GF-D8 (cell line): ENCODE data around the gene PRKCA.
"Not testable (repeated sequence)": the region's sequence is repeated elsewhere in the genome, so short reads cannot be mapped to it uniquely, and the experiment has no call there.

ENCODE experiments used
- DNase-seq: peaks from one replicate; lab custom pipeline; 2025; lab: John Stamatoyannopoulos, UW

PRKCA gene

DNA sequence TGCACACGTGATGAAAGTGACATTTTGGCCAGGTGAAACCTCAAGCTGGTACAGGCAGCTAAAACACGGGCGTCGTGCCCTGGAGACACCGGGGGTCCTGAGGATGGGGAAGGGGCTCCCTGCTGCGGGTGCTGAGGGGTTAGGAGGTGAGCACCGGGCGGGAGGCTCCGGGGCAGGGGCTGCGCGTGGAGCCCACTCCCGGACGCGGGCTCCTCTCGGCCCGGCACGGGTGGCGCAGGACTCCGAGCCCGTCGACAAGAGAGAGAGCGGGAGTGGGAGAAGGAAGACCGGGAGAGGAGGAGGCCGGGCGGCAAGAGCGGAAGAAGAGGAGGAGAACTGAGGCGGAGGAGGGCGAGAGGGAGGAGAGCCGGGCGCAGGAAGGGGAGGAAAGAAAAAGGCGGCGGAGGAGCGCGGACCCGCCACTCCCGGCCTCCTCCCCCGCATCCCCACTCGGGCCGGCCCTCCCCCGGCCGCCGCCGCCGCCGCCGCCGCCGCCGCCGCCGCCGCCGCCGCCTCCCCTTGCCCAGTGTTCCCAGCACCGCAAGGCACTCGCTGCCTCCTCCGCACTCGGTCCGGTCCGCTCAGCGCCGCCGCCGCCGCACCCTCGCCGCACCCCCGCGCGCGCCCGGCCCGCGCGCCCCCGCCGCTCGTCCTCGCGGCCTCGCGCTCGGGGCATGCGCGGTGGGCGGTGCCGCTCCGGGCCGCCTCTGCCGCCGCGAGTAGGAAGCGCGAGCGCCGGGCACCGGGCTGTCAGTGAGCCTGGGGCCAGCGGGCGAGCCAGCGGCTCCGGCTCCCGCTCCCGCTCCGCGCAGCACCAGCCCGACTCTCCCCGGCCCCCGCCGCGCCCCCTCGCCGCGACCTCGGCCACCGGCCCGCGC lies at the start of gene PRKCA:
TSS of gene PRKCA (plus strand) at position 750 of the 878 bp plus-strand sequence.
- DNase-seq: peak; percentile 37

DNA sequence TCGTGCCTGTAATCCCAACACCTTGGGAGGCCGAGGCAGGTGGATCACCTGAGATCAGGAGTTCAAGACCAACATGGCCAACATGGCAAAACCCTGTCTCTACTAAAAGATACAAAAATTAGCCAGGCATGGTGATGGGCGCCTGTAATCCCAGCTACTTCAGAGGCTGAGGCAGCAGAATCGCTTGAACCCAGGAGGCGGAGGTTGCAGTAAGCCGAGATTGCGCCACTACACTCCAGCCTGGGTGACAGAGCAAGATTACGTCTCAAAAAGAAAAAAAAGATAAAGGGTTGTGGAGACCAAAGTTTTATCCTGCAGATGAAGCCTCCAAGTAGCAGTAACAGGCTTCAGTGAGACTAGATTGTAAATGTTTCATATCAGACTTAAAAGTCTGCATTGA lies 49.0 kb upstream of the PRKCA start:
- not testable (repeated sequence) for DNase-seq

DNA sequence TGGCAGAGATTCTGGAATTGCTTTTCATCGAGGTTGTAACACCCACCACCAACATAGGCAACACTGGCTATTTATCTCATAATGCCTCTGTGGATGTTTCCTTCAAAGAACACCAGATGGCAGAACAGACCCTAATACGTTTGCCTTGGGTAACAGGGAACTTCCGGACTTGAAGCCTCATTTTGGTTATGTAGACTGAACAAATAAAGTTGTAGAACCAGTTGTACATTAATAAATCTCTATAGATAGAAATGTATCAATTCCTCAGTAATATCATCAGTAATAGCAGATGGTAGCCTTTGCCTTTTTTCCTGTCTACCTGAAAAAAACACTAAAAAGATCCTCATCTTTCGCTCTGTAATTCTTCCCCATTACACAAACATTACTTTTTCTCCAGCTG lies 47.3 kb upstream of the PRKCA start:
- peak; percentile 35 for DNase-seq

DNA sequence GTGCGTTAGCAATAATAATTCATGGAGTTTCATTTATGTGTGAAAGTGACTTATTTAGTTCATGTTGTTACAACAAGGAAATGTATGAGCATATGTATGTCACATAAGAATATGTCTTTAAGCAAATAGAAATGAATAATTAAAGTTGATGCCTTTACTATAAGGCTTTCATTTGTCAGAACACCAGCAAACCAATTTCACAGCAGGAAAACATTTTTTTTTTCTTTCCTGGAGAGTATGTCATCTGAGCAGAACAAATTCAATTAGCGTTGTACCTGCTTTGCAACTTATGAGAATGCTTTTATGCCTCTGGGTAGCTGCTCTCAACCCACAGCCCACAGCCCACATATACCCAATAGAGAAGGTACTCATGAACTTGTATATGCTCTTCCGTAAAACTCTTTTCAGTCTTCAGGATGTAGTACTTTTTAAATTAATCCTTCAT lies 46.9 kb upstream of the PRKCA start:
- DNase-seq: no peak

DNA sequence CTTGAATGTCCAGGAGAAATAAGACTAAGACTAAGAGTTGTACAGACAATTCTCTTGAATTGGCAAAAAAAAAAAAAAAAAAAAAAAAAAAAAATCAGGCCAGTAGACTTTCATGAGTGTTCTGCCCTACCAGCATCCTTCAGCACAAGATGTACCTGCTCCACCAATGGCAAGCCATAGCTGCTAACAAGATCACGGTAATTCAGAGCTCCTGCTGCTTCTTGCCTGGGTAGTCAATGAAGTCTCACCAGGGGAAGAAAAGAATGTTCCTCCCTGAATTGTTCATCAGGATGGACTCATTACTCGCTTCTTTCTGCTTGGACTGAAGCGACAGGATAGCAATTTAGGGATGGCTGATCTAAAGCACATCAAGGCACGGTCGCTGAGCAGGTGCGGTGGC lies 42.1 kb upstream of the PRKCA start:
- no peak for DNase-seq

DNA sequence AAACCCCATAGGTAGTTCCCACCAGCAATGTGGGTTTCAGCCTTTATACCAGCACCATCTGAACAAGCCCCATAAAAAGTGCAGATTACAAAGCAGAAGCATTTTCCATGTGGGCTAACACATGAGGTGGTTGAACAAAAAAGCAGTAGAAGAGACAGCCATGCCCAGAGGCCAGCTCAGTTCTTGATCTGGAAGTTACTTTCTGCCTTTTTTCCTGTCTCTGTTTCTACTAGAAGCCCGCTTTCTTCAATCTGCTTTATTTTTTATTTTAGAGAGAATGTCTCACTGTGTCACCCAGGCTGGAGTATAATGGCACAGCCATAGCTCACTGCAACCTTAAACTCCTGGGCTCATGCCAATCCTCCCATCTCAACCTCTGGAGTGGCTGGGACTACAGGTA lies 41.7 kb upstream of the PRKCA start:
- DNase-seq: no peak

DNA sequence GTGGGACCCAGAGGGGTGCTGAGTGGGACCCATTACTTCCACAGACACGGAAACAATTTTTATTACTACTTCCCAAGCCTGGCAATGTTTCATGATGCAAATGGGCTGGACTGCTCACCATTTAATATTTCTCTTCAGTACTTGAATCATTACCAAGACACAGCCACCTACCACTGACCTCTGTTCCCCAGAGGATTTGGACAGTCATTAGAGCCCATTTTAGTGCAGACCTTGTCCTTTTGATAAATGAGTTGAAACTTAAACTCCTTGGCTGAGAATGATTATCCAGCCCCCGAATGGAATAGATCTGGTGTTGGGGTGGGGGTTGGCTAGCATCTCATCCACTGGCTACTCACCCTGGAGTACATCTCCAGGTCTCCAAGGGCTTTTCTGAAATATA lies 39.6 kb upstream of the PRKCA start:
- no peak for DNase-seq

DNA sequence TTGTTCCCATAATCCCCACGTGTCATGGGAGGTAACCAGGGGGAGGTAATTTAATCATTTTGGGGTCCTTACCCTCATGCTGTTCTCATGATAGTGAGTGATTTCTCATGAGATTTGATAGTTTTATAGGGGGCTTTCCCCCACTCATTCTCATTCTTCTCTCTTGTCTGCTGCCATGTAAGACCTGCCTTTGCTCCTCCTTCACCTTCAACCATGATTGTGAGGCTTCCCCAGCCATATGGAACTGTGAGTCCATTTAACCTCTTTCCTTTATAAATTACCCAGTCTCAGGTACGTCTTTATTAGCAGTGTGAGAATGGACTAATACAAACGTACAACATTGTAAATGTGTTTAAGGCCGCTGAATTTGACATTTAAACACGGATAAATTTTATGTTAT lies 37.7 kb upstream of the PRKCA start:
- DNase-seq: no peak

DNA sequence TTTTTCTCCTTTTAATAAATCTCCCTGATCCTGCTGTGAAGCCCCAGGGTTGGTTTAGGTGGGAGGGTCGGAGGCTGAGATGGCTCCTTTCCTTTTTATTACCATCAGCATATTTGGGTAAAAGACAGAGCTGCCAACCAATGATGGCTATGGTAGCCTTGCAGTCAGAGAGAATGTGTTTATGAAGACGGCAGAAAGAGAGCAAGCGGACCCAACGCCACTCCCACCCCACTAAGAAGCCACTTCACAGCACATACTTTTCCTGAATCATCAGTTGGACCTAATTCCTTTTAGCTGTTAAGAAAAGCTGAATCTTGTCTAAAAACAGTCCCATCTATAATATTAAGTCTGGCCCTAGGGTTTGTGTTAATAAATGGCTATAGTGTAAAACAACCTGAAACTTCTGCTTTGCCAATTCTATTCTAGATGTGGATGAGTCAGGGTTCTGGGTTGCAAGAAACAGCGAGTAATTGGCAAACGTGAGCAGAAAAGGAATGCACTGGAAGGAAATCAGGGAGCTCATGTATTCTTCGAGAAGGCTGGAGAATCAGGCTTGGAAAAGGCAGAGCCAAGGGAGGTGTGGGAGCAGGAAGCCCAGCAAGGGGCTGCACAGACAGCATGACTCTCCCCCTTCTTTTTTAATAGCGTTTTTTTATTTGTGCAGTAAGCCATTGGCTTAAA lies 34.0 kb upstream of the PRKCA start:
- no peak for DNase-seq

DNA sequence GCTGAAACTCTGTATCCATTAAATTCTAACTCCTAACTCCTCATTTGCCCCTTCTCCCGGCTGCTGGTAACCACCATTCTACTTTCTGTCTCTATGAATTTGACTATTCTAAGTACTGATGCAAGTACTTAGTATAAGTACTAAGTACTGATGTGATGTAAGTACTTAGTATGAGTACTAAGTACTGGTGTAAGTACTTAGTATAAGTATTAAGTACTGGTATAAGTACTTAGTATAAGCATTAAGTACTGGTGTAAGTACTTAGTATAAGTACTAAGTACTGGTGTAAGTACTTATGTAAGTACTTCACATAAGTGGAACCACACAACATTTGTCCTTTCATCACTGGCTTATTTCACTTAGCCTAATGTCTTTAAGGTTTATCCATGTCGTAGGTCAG lies 32.3 kb upstream of the PRKCA start:
- DNase-seq: no peak

DNA sequence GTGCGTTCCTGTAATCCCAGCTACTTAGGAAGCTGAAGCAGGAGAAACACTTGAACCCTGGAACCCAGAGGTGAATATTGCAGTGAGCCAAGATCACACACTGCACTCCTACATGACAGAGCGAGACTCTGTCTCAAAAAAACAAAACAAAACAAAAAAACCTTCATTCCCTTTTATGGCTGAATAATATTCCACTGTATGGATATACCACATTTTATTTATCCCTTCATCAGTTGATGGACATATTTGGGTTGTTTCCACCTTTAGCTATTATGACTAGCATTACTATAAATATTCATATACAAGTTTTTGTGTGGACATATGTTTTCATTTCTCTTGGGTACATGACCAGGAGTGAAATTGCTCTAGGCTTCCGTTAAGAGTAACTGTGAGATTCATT lies 30.9 kb upstream of the PRKCA start:
- no peak for DNase-seq

DNA sequence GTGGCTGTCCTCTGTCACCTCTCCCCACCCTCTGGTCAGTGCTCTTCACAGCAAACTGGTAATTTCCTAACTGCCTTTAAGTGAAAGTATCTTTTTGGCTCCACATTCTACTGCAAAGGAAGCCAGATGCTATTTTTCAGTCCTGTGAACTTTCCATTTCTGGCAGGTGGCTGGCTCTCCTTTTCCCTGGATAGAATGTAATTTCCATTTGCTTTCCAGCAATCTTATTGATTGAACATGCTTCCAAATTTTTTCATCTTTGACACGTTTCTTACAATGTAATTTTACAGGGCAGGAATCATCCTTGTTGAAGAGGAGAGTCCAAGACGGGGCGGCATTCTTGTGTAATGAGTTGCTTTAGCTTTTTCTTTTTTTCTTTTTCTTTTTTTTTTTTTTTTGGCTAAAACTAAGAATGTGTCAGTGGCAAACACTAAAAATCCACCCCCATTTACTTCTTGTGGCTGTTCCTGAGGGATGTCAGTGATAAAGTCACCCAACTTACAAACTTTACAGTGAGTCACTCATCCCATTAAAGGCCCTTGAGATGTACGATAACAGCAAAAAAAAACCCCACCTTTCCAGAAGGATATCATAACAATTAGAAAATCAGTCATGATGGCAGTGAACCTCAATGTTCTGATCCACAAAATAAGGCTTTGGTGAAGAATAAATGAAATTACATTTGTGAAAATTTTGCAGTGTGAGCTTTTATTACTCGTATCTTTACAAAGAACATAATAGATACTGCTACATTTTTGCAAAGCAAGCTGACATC lies 29.4 kb upstream of the PRKCA start:
- DNase-seq: no peak

DNA sequence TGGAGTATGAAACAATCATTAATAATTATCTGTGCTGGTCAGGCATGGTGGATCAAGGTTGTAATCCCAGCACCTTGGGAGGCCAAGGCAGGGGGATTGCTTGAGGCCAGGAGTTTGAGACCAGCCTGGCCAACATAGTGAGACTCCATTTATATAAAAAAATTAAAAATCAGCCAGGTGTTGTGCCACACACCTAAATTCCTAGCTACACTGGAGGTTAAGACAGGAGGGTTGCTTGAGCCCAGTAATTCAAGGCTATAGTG lies 28.9 kb upstream of the PRKCA start:
- DNase-seq: no peak

DNA sequence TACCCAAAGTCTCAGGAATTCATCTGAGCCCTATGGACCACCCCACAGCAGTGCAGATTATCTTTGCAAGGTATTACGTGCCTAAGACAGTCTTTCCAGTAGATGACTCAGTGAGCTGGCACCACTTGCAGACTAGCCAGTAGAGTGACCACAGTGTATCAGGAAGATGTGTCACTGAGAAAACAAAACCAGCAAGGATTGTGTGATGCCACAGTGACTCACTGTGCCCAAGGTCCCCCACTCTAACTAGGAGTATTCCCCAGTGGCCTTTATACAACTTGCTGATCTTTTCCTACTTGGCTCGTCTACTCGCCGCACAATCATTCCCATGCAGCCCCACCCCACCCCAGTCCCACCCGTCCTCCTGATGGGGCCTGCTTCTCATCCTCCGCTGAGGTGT lies 26.8 kb upstream of the PRKCA start:
- no peak for DNase-seq

DNA sequence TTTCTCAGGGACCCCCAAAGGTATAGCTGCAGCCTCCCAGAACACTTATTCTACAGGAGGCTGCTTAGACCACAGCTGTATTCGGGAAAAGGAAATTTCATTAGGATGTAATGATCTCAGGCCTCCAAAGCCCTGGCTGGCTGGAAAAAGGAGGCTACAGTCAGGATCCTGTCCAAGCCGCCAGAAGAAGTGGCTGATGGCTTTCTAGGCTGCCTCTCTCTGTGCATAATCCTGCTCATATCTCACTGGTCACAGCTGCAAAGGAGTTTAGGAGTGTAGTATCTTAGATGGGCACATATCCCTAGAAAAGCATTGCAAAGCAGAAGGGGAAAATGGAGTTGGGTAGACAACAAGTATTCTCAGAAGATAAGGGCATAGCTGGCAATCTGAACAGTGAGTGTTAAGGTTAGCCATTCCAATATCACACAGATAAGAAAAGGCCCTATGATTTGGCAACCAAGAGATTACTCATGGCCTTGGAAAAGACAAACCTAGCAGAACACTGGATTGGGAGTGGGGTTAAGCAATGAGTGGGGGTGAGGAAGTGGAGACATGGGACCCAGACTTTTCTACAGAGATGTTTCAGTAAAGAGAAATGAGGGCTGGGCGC lies 26.0 kb upstream of the PRKCA start:
- DNase-seq: no peak

DNA sequence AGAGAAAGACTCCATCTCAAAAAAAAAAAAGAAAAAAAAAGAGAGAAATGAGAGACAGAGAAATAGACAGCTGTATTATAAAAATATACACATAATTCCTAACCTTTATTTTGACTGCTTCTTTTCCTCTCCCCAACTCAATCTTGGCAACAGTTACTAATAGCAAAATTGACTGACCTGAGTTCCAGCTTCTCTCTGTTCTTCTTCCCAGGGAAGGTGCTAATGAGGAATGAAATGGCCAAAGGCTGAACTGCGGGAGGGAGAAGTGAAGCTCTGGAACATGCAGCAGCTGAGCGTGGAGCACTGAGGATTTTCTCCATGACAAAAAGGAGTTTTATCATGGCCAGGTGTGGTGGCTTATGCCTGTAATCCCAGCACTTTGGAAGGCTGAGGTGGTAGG lies 25.2 kb upstream of the PRKCA start:
- no peak for DNase-seq

DNA sequence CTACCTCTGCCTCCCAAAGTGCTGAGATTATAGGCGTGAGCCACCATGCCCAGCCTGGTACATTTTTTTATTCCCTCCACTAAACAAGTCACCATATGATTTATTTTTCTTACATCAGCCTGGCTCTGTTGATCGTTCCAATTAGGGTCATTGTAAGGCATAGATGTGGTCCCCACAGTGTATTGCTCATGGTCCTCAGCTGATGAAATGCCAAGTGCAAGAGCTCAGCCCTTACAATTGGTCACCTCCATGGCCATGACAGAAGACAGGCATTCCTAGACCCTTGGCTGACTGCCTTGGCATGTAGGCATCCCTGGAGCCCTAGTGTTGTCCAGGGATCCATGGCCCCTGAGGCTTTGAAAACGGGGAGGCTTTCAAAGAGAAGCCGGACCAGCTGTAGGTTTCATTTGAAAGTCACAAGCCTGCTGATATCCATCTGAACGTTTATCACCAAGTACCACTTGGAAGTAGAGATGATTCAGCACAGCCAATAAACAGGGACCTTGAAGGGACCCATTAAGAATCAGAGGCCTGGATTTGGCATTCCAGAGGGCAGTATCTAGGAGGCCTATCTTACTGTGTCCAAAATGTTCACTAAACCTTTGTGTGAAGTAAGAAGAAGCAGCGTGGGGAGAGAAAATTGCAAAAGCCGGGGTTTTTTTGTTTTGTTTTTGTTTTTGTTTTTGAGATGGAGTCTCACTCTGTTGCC lies 20.6 kb upstream of the PRKCA start:
- no peak for DNase-seq

DNA sequence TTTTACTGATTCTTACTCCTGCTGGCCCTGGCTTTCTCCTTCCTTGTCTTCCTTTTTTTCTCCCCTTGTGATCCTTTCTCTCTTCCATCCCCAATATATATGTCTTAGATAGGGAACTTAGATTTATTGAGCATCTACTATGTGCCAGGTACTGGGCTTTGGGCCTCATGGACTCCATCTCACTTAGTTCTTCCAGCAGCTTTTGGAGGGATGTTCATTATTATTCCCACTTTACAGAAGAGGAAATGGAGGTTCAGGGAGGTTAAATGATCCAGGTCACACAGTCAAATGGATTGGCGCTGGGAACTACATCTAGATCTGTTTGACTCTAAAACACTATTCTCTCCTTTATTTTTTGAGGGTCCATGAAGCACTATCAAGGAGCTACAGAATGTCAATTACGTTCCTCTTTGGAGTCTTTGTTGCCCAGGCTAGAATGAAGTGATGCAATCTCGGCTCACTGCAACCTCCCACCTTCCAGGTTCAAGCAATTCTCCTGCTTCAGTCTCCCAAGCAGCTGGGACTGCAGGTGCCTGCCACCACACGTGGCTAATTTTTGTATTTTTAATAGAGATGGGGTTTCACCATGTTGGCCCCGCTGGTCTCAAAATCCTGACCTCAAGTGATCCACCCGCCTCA lies 19.0 kb upstream of the PRKCA start:
- no peak for DNase-seq

DNA sequence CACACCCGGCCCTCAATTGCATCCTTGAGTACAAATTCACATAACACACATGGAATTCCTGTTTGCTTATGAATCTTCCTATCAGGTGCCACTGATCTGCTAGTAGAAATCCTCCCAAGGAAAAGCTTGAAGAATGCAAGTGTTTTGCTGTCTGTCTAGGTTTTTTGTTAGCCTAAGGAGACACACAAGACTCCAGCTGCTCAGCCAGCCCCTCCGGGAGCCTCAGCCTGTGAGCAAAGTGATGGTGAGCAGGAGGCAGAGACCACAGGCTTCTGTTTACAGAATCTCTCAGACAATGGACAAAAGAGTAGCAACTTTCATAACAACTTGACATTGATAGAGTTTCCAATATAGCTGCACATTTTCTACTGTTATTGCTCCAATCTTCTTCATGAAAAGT lies 18.4 kb upstream of the PRKCA start:
- no peak for DNase-seq

DNA sequence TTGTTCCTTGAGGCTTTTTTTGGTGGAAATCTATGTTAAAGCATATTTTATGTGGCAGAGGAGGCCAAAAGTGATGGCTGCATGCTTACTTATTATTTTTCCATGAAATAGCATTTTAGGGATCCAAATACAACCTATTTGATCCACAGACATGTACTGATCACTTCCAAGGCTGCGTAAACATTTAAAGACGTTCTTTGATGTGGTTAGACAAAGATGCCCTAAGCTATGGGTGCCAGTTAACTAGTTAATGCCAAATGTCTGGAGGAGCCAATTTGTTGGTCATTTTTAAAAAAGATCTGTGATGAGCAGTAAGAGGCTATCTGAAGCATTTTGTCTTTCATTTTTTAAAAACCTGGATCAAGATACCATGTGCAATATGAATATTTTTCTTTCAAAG lies 17.3 kb upstream of the PRKCA start:
- no peak for DNase-seq

DNA sequence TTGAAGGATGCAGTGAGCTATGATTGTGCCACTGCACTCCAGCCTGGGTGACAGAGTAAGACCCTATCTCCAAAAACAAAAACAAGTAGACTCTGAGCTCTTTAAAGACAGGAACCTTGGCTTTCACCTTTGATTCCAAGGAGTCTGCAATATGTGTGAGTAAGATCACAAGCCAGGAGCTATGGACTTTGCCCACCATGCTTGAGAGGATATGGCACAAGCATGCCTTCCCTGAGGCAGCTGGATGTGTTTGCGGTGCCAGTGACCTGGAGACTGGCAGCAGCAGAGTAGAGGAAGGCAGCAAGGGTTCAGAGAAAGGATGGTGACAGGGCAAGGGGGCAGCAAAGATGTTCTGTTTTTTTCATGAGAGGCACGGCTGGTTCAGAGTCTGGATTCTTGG lies 14.5 kb upstream of the PRKCA start:
- no peak for DNase-seq
